K562 (cell line): ENCODE measurements around the gene LLPH. TPM values are rescaled to one million over a fixed set of nuclear protein-coding genes. Genes with fewer than 3 reads are reported as not detected.

ENCODE experiments used
- CBFA2T3 ChIP-seq: fragments of 450-650 bp; IDR thresholded peaks from 2 replicates; pipeline ENCODE4 v1.6.1; 2017
- CTCF ChIP-seq, 3 experiments: IDR thresholded peaks in 2 of 3; conservative IDR thresholded peaks in 1 of 3; 2 replicates each; pipeline ENCODE4 v1.5.1; 2011 to 2012; ENCODE audit warnings: low read length in 3 of 3, mild to moderate bottlenecking in 3 of 3, control low read depth in 2 of 3, improper control_type of control experiment in 1 of 3, inconsistent platforms in 1 of 3, low read depth in 1 of 3, mixed read lengths in 1 of 3, moderate library complexity in 1 of 3; ENCODE audit not compliant: insufficient read depth in 2 of 3
- CXXC5 ChIP-seq: fragments of 250-450 bp; sonication (Bioruptor Pico); IDR thresholded peaks from 2 replicates; pipeline ENCODE4 v1.8.0; 2022; ENCODE audit warnings: inconsistent platforms, mild to moderate bottlenecking, moderate library complexity
- DNMT1 ChIP-seq: fragments of 450-650 bp; IDR thresholded peaks from 2 replicates; pipeline ENCODE4 v1.6.1; 2016; ENCODE audit warnings: antibody characterized with exemption, mild to moderate bottlenecking
- LARP7 ChIP-seq: fragments of 450-650 bp; IDR thresholded peaks from 2 replicates; pipeline ENCODE4 v1.6.1; 2016
- MYNN ChIP-seq, 2 experiments: sonication (generic); formaldehyde crosslinking in 1 of 2; IDR thresholded peaks; 2 replicates each; pipeline versions ENCODE4 v1.5.0 to v1.6.1; 2016 to 2020; ENCODE audit warnings: antibody characterized with exemption in 1 of 2, missing genetic modification reagents in 1 of 2
- SRSF3 ChIP-seq: fragments of 200-400 bp; formaldehyde crosslinking; IDR thresholded peaks from 2 replicates; pipeline ENCODE4 v1.6.1; 2016; ENCODE audit warnings: mild to moderate bottlenecking, low read length, moderate library complexity; ENCODE audit not compliant: insufficient read depth
- STAG1 ChIP-seq: sonication (generic); formaldehyde crosslinking; IDR thresholded peaks from 2 replicates; pipeline ENCODE4 v1.5.0; 2020; ENCODE audit warnings: missing genetic modification reagents, borderline replicate concordance
- THAP12 ChIP-seq: fragments of 250-450 bp; sonication (Bioruptor Pico); IDR thresholded peaks from 2 replicates; pipeline ENCODE4 v1.9.0; 2021; ENCODE audit warnings: mild to moderate bottlenecking, inconsistent platforms
- ZNF592 ChIP-seq: fragments of 450-650 bp; IDR thresholded peaks from 2 replicates; pipeline ENCODE4 v1.6.1; 2017; ENCODE audit warnings: antibody characterized with exemption, mild to moderate bottlenecking
- ZNF644 ChIP-seq: fragments of 200-800 bp; sonication (Bioruptor generic); IDR thresholded peaks from 2 replicates; pipeline ENCODE4 v1.6.1; 2016; ENCODE audit warnings: low read depth, missing genetic modification characterization, missing compliant biosample characterization
- ZNF785 ChIP-seq: fragments of 250-450 bp; sonication (Bioruptor Pico); IDR thresholded peaks from 2 replicates; pipeline ENCODE4 v1.4.0; 2020; ENCODE audit warnings: mild to moderate bottlenecking
- ZSCAN29 ChIP-seq: fragments of 450-650 bp; IDR thresholded peaks from 2 replicates; pipeline ENCODE4 v1.6.1; 2017
- polyA plus RNA-seq, 8 experiments: library from polyadenylated mRNA; depleted of rRNA in 4 of 8; stranded (reverse) in 5 of 8; unstranded in 3 of 8; fragments of >200 nt; fragmentation: Nextera tagmentation in 2 of 8; fragmentation: Illumina TruSeq in 1 of 8; extraction: Ambion mirVana in 2 of 8; extraction: Trizol in 1 of 8; gene quantifications; 2 replicates each; pipeline versions ENCODE4 v1.2.1 to v1.2.3, GENCODE V29; 2011 to 2014; ENCODE audit warnings: inconsistent platforms in 1 of 8, missing spikeins in 1 of 8
- total RNA-seq, 7 experiments: library from RNA; depleted of rRNA in 6 of 7; stranded (reverse); fragments of >200 nt in 6 of 7; fragmentation: Illumina TruSeq in 2 of 7; extraction: Trizol in 2 of 7; gene quantifications; 2 replicates each; pipeline versions ENCODE4 v1.2.1 to v1.2.3, GENCODE V29; 2011 to 2021; ENCODE audit warnings: low replicate concordance in 1 of 7
- TF ChIP-seq, protein P1 (sequence below): sonication (generic); formaldehyde crosslinking; IDR thresholded peaks from 2 replicates; pipeline ENCODE4 v1.8.0; 2022; ENCODE audit warnings: mild to moderate bottlenecking, missing genetic modification reagents
- TF ChIP-seq, protein P2 (sequence below): fragments of 450-650 bp; formaldehyde crosslinking; IDR thresholded peaks from 2 replicates; pipeline ENCODE4 v1.4.0; 2020; ENCODE audit warnings: mild to moderate bottlenecking

Gene LLPH
- total and polyA plus RNA-seq, 9 of the 15 experiments (the other 6 are each of a cell fraction or from before 2014, with no cell fraction given), result 19.1 to 87.3 (median 59.6) TPM

DNA sequence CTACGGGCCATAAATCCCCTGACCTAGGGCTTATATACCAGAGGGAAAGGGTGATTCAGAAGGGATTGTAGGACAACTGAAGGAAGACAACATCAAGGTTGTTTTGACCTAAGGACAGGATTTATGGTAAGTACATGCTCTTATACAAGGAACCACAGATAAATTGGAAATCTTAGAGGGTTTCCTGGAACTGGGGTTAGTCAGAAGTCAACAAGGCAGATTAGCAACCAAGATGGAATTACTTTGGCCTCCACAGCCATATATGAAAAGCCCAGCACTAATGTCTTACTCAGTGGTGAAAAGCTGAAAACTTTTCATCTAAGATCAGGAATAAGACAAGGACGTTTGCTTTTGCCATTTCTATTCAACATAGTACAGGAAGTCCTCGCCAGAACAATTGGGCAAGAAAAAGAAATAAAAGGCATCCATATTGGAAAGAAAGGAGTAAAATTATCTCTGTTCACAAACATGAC lies 33.8 kb upstream of the LLPH start (continued):
- TF ChIP-seq ZNF785 (CRISPR knock-in tag) (no peak), MYNN (IDR thresholded peaks at IDR 0.05) (no peak), MYNN (CRISPR knock-in tag; IDR thresholded peaks at IDR 0.05) (no peak), DNMT1 (no peak), STAG1 (no peak), CBFA2T3 (peak; percentile 70), CXXC5 (CRISPR knock-in tag) (peak; percentile 79), ZNF644 (tag) (peak; percentile 83), ZNF592 (peak; percentile 91), ZSCAN29 (no peak), CTCF (IDR thresholded peaks at IDR 0.05 in 2 of 3, conservative IDR thresholded peaks at IDR 0.05 in 1 of 3; ENCODE audit: insufficient read depth in 2 of 3, low read depth in 1 of 3, low read length in 3 of 3) (no peak), SRSF3 (no peak), LARP7 (no peak), THAP12 (CRISPR knock-in tag) (no peak)
- TF ChIP-seq, protein P1, sequence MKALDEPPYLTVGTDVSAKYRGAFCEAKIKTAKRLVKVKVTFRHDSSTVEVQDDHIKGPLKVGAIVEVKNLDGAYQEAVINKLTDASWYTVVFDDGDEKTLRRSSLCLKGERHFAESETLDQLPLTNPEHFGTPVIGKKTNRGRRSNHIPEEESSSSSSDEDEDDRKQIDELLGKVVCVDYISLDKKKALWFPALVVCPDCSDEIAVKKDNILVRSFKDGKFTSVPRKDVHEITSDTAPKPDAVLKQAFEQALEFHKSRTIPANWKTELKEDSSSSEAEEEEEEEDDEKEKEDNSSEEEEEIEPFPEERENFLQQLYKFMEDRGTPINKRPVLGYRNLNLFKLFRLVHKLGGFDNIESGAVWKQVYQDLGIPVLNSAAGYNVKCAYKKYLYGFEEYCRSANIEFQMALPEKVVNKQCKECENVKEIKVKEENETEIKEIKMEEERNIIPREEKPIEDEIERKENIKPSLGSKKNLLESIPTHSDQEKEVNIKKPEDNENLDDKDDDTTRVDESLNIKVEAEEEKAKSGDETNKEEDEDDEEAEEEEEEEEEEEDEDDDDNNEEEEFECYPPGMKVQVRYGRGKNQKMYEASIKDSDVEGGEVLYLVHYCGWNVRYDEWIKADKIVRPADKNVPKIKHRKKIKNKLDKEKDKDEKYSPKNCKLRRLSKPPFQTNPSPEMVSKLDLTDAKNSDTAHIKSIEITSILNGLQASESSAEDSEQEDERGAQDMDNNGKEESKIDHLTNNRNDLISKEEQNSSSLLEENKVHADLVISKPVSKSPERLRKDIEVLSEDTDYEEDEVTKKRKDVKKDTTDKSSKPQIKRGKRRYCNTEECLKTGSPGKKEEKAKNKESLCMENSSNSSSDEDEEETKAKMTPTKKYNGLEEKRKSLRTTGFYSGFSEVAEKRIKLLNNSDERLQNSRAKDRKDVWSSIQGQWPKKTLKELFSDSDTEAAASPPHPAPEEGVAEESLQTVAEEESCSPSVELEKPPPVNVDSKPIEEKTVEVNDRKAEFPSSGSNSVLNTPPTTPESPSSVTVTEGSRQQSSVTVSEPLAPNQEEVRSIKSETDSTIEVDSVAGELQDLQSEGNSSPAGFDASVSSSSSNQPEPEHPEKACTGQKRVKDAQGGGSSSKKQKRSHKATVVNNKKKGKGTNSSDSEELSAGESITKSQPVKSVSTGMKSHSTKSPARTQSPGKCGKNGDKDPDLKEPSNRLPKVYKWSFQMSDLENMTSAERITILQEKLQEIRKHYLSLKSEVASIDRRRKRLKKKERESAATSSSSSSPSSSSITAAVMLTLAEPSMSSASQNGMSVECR, result no peak
- TF ChIP-seq, protein P2, sequence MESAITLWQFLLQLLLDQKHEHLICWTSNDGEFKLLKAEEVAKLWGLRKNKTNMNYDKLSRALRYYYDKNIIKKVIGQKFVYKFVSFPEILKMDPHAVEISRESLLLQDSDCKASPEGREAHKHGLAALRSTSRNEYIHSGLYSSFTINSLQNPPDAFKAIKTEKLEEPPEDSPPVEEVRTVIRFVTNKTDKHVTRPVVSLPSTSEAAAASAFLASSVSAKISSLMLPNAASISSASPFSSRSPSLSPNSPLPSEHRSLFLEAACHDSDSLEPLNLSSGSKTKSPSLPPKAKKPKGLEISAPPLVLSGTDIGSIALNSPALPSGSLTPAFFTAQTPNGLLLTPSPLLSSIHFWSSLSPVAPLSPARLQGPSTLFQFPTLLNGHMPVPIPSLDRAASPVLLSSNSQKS, result no peak
